HepG2 (cell line): Measurements from ENCODE around the gene CCDC82. TPM values are rescaled to one million over a fixed set of nuclear protein-coding genes. Genes with fewer than 3 reads are reported as not detected.

ENCODE experiments used
- CCAR2 ChIP-seq: fragments of 200-400 bp; formaldehyde crosslinking; optimal IDR thresholded peaks from 2 replicates; pipeline ENCODE3; 2018; ENCODE audit warnings: low read depth, mild to moderate bottlenecking, low read length, moderate library complexity
- DNMT3B ChIP-seq: conservative IDR thresholded peaks from 2 replicates; pipeline ENCODE4 v1.6.1; 2016; ENCODE audit warnings: missing biosample characterization, control low read depth
- ELF4 ChIP-seq: sonication (generic); formaldehyde crosslinking; IDR thresholded peaks from 2 replicates; pipeline ENCODE4 v1.5.0; 2020; ENCODE audit warnings: missing genetic modification reagents, mild to moderate bottlenecking, moderate library complexity, borderline replicate concordance
- HDAC2 ChIP-seq: sonication (generic); formaldehyde crosslinking; IDR thresholded peaks from 2 replicates; pipeline ENCODE4 v1.4.0; 2020; ENCODE audit warnings: missing genetic modification reagents
- KLF6 ChIP-seq: IDR thresholded peaks from 2 replicates; pipeline ENCODE4 v1.8.0; 2016; ENCODE audit warnings: missing biosample characterization, missing genetic modification reagents
- TAF15 ChIP-seq: fragments of 200-400 bp; formaldehyde crosslinking; IDR thresholded peaks from one replicate; pipeline ENCODE4 v1.6.1; 2018; ENCODE audit warnings: mild to moderate bottlenecking, low read depth, low read length; ENCODE audit not compliant: poor library complexity, severe bottlenecking
- ZFP41 ChIP-seq: sonication (generic); formaldehyde crosslinking; IDR thresholded peaks from 2 replicates; pipeline ENCODE4 v1.4.0; 2020; ENCODE audit warnings: mild to moderate bottlenecking, missing genetic modification reagents, borderline replicate concordance
- ZNF232 ChIP-seq: sonication (generic); formaldehyde crosslinking; IDR thresholded peaks from 2 replicates; pipeline ENCODE4 v1.4.0; 2020; ENCODE audit warnings: missing genetic modification reagents, borderline replicate concordance
- ZNF34 ChIP-seq: sonication (generic); formaldehyde crosslinking; IDR thresholded peaks from 2 replicates; pipeline ENCODE4 v1.4.0; 2020; ENCODE audit warnings: mild to moderate bottlenecking, missing genetic modification reagents, borderline replicate concordance
- ZNF569 ChIP-seq: sonication (generic); formaldehyde crosslinking; IDR thresholded peaks from 2 replicates; pipeline ENCODE4 v1.5.0; 2020; ENCODE audit warnings: mild to moderate bottlenecking, missing genetic modification reagents, moderate library complexity, borderline replicate concordance
- ZSCAN21 ChIP-seq: sonication (generic); formaldehyde crosslinking; IDR thresholded peaks from 2 replicates; pipeline ENCODE4 v1.8.0; 2022; ENCODE audit warnings: mild to moderate bottlenecking, missing genetic modification reagents, moderate library complexity, borderline replicate concordance
- polyA plus RNA-seq, 8 experiments: library from polyadenylated mRNA; depleted of rRNA in 3 of 8; stranded (reverse) in 7 of 8; unstranded in 1 of 8; fragments of >200 nt; fragmentation: Illumina TruSeq in 4 of 8; extraction: Trizol in 4 of 8; gene quantifications; 2 replicates each; pipeline versions ENCODE4 v1.2.1 to v1.2.3, GENCODE V29; 2011 to 2016; ENCODE audit warnings: low read depth in 4 of 8, missing spikeins in 1 of 8, mixed read lengths in 1 of 8; ENCODE audit not compliant: insufficient read depth in 1 of 8
- total RNA-seq, 5 experiments: library from RNA; depleted of rRNA; stranded (reverse); fragments of >200 nt; fragmentation: Illumina TruSeq; extraction: Trizol; gene quantifications; 2 replicates each; pipeline ENCODE4 v1.2.3, GENCODE V29; 2016; ENCODE audit warnings: low read depth in 1 of 5
- TF ChIP-seq, protein P1 (sequence below): sonication (generic); formaldehyde crosslinking; IDR thresholded peaks from 2 replicates; pipeline ENCODE4 v1.4.0; 2020; ENCODE audit warnings: missing genetic modification reagents
- TF ChIP-seq, protein P2 (sequence below): sonication (generic); formaldehyde crosslinking; IDR thresholded peaks from 2 replicates; pipeline ENCODE4 v1.5.1; 2020; ENCODE audit warnings: missing genetic modification reagents, mild to moderate bottlenecking, borderline replicate concordance
- TF ChIP-seq, protein P3 (sequence below): sonication (generic); formaldehyde crosslinking; IDR thresholded peaks from 2 replicates; pipeline ENCODE4 v1.5.1; 2020; ENCODE audit warnings: mild to moderate bottlenecking, missing genetic modification reagents, moderate library complexity
- TF ChIP-seq, protein P4 (sequence below): sonication (generic); formaldehyde crosslinking; IDR thresholded peaks from 2 replicates; pipeline ENCODE4 v1.8.0; 2023; ENCODE audit warnings: mild to moderate bottlenecking, missing genetic modification reagents

The CCDC82 gene
- total and polyA plus RNA-seq, 2 of the 13 experiments (the other 11 are each of a cell fraction or from before 2014, with no cell fraction given): 19.7 to 25.7 TPM

DNA sequence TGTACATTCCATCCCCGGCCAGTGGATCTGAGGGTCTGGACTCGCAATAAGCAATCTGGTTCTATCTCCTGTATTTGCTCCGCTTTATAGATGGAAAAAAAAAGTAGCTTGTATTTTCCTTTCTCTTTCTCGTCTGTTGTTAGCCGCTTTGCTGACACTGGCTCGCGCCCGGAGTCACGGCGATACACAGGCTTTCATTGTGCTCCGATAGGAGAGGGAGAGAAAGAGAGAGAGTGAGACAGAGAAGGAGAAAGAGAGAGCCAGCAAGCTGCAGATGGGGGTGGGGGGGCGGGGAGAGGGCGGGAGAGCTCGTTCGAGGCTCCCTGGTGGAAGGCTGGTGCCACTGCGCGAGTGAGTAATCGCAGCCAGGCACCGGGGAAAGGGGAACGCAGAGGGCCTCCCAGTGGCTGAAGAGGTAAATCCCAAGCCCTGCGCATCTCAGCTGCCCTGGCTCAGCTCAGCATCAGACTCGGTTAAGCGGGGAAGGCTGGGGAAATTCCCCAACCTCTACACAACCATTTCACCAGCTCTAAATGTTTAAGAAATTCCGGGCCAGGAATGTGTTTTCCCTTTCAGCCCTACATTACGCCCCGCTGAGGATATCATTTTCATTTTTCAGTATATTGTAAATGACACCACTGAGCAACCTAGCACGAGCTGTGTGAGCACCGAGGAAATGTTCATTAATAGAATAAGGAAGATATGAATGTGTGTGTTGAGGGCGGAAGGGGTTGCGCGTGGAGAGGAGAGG lies 46.6 kb downstream of the CCDC82 start, which contains the start of gene MAML2 (continued):
- TF ChIP-seq, protein P1, sequence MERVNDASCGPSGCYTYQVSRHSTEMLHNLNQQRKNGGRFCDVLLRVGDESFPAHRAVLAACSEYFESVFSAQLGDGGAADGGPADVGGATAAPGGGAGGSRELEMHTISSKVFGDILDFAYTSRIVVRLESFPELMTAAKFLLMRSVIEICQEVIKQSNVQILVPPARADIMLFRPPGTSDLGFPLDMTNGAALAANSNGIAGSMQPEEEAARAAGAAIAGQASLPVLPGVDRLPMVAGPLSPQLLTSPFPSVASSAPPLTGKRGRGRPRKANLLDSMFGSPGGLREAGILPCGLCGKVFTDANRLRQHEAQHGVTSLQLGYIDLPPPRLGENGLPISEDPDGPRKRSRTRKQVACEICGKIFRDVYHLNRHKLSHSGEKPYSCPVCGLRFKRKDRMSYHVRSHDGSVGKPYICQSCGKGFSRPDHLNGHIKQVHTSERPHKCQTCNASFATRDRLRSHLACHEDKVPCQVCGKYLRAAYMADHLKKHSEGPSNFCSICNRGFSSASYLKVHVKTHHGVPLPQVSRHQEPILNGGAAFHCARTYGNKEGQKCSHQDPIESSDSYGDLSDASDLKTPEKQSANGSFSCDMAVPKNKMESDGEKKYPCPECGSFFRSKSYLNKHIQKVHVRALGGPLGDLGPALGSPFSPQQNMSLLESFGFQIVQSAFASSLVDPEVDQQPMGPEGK: peak; percentile 70; the same call in 1 of the 2 replicates
- TF ChIP-seq KLF6 (CRISPR knock-in tag): no peak
- no peak for TF ChIP-seq ZNF569
- TF ChIP-seq, protein P2, sequence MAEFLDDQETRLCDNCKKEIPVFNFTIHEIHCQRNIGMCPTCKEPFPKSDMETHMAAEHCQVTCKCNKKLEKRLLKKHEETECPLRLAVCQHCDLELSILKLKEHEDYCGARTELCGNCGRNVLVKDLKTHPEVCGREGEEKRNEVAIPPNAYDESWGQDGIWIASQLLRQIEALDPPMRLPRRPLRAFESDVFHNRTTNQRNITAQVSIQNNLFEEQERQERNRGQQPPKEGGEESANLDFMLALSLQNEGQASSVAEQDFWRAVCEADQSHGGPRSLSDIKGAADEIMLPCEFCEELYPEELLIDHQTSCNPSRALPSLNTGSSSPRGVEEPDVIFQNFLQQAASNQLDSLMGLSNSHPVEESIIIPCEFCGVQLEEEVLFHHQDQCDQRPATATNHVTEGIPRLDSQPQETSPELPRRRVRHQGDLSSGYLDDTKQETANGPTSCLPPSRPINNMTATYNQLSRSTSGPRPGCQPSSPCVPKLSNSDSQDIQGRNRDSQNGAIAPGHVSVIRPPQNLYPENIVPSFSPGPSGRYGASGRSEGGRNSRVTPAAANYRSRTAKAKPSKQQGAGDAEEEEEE (CRISPR knock-in tag): no peak
- TF ChIP-seq ZNF34 (CRISPR knock-in tag): no peak
- TF ChIP-seq HDAC2 (CRISPR knock-in tag): peak; percentile 62; the same call in 1 of the 2 replicates
- TF ChIP-seq, protein P3, sequence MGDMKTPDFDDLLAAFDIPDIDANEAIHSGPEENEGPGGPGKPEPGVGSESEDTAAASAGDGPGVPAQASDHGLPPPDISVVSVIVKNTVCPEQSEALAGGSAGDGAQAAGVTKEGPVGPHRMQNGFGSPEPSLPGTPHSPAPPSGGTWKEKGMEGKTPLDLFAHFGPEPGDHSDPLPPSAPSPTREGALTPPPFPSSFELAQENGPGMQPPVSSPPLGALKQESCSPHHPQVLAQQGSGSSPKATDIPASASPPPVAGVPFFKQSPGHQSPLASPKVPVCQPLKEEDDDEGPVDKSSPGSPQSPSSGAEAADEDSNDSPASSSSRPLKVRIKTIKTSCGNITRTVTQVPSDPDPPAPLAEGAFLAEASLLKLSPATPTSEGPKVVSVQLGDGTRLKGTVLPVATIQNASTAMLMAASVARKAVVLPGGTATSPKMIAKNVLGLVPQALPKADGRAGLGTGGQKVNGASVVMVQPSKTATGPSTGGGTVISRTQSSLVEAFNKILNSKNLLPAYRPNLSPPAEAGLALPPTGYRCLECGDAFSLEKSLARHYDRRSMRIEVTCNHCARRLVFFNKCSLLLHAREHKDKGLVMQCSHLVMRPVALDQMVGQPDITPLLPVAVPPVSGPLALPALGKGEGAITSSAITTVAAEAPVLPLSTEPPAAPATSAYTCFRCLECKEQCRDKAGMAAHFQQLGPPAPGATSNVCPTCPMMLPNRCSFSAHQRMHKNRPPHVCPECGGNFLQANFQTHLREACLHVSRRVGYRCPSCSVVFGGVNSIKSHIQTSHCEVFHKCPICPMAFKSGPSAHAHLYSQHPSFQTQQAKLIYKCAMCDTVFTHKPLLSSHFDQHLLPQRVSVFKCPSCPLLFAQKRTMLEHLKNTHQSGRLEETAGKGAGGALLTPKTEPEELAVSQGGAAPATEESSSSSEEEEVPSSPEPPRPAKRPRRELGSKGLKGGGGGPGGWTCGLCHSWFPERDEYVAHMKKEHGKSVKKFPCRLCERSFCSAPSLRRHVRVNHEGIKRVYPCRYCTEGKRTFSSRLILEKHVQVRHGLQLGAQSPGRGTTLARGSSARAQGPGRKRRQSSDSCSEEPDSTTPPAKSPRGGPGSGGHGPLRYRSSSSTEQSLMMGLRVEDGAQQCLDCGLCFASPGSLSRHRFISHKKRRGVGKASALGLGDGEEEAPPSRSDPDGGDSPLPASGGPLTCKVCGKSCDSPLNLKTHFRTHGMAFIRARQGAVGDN: peak; percentile 78
- no peak for TF ChIP-seq DNMT3B (CRISPR knock-in tag)
- TF ChIP-seq CCAR2: no peak
- TF ChIP-seq ZFP41 (CRISPR knock-in tag): no peak
- TF ChIP-seq, protein P4, sequence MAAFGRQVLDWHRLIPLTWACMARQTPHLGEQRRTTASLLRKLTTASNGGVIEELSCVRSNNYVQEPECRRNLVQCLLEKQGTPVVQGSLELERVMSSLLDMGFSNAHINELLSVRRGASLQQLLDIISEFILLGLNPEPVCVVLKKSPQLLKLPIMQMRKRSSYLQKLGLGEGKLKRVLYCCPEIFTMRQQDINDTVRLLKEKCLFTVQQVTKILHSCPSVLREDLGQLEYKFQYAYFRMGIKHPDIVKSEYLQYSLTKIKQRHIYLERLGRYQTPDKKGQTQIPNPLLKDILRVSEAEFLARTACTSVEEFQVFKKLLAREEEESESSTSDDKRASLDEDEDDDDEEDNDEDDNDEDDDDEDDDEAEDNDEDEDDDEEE (CRISPR knock-in tag): no peak
- TF ChIP-seq ELF4: no peak
- no peak for TF ChIP-seq ZNF232 (CRISPR knock-in tag)
- 0 out of 2 replicates have a peak, but pooled peaks have one; percentile 35 for TF ChIP-seq ZSCAN21 (CRISPR knock-in tag)
- no peak for TF ChIP-seq TAF15
